D721Med (cell line): ENCODE results near the gene NDUFS8.

ENCODE experiments used
- DNase-seq: peaks from one replicate; pipeline ENCODE4 v3.0.0; 2011; ENCODE audit warnings: low spot score; ENCODE audit not compliant: insufficient read length
- FAIRE-seq: peaks from 2 replicates; lab custom pipeline; 2011; peaks lifted over from hg19 to GRCh38; lab: Jason Lieb, UNC
- CTCF ChIP-seq: IDR thresholded peaks from 2 replicates; pipeline ENCODE4 v1.5.1; 2012; ENCODE audit warnings: mild to moderate bottlenecking, control low read depth; ENCODE audit not compliant: insufficient read depth; ENCODE audit errors: missing control alignments

The NDUFS8 gene

GRCh38 chr11:68002575-68002937 lies 27.9 kb upstream of the NDUFS8 start:
- no peak for DNase-seq
- FAIRE-seq: no peak
- no peak for TF ChIP-seq CTCF

GRCh38 chr11:68002938-68003845 lies 27.3 kb upstream of the NDUFS8 start:
- no peak for FAIRE-seq
- DNase-seq: no peak
- no peak for TF ChIP-seq CTCF

GRCh38 chr11:68003846-68004550 lies 26.5 kb upstream of the NDUFS8 start, which contains the start of gene UNC93B1:
Gene UNC93B1 (minus strand): TSS chr11:68004097. CDS start chr11:68004043, 54 bp downstream.
- TF ChIP-seq CTCF: no peak
- no peak for FAIRE-seq
- DNase-seq: no peak

GRCh38 chr11:68004551-68005335 lies 25.7 kb upstream of the NDUFS8 start:
- FAIRE-seq (no peak), DNase-seq (no peak)
- no peak for TF ChIP-seq CTCF

GRCh38 chr11:68006606-68007166 lies 23.8 kb upstream of the NDUFS8 start:
- FAIRE-seq: no peak

More at GRCh38 chr11:68006606-68007166, 23.8 kb upstream of the NDUFS8 start:
- DNase-seq: no peak
- no peak for TF ChIP-seq CTCF
